Suppressor macrophage treated with lipopolysaccharide for 4 hours (primary cell): ENCODE measurements around the gene RAB6A.
"Not testable (repeated sequence)": the region's sequence is repeated elsewhere in the genome, so short reads cannot be mapped to it uniquely, and the experiment has no call there.

Experiments used
- DNase-seq: peaks from one replicate; pipeline ENCODE4 v3.0.0-alpha.2; 2020

RAB6A gene

GRCh38 chr11:73760679-73761402 is at the start of gene RAB6A:
RAB6A (minus strand) TSS chr11:73761074; CDS start chr11:73760635, 439 bp downstream.
- peak; percentile 100 for DNase-seq

- DNase-seq: no peak
These were observed 49.8 kb upstream of the RAB6A start for GRCh38 chr11:73810637-73811036.

- no peak for DNase-seq
These were observed 47.2 kb upstream of the RAB6A start for GRCh38 chr11:73808052-73808451.

- DNase-seq: no peak
These were observed 43.8 kb upstream of the RAB6A start for GRCh38 chr11:73804712-73805111.

- DNase-seq: no peak
These were observed 40.3 kb upstream of the RAB6A start for GRCh38 chr11:73801136-73801535.

- DNase-seq: no peak
These were observed 39.5 kb upstream of the RAB6A start for GRCh38 chr11:73800276-73800806.

- DNase-seq: no peak
These were observed 36.6 kb upstream of the RAB6A start for GRCh38 chr11:73797457-73797856.

GRCh38 chr11:73795925-73796632 is 35.2 kb upstream of the RAB6A start:
- no peak for DNase-seq

GRCh38 chr11:73792584-73792983 is 31.7 kb upstream of the RAB6A start:
- DNase-seq: no peak

GRCh38 chr11:73789279-73789670 is 28.4 kb upstream of the RAB6A start:
- DNase-seq: no peak

GRCh38 chr11:73787643-73788558 is 27.0 kb upstream of the RAB6A start, which contains the start of gene MRPL48:
MRPL48 (plus strand) TSS chr11:73787874; CDS start chr11:73787972, 98 bp downstream.
- peak; percentile 92 for DNase-seq

GRCh38 chr11:73787051-73787642 is 26.3 kb upstream of the RAB6A start:
- DNase-seq: no peak

GRCh38 chr11:73785467-73785866 is 24.6 kb upstream of the RAB6A start:
- not testable (repeated sequence) for DNase-seq

- no peak for DNase-seq
These were observed 23.9 kb upstream of the RAB6A start for GRCh38 chr11:73784734-73785133.

GRCh38 chr11:73784080-73784634 is 23.3 kb upstream of the RAB6A start:
- no peak for DNase-seq

- no peak for DNase-seq
These were observed 22.7 kb upstream of the RAB6A start for GRCh38 chr11:73783483-73784020.

- DNase-seq: no peak
These were observed 20.4 kb upstream of the RAB6A start for GRCh38 chr11:73781303-73781702.

GRCh38 chr11:73779084-73779902 is 18.4 kb upstream of the RAB6A start:
- DNase-seq: peak; percentile 98

GRCh38 chr11:73770811-73771210 is 9.9 kb upstream of the RAB6A start:
- DNase-seq: not testable (repeated sequence)

GRCh38 chr11:73766763-73767162 is 5.9 kb upstream of the RAB6A start:
- no peak for DNase-seq

- DNase-seq: no peak
These were observed 1.9 kb upstream of the RAB6A start for GRCh38 chr11:73762732-73763131.
